RWPE2 (cell line): ENCODE measurements around the gene SUGCT.

Source experiments
- ATAC-seq: fragments of 200-7000 bp; cut with Tn5 transposase; 3 replicates; pipeline ENCODE4 v1.9.1; 2021; ENCODE audit warnings: low read depth
- DNase-seq: peaks from one replicate; pipeline ENCODE4 v3.0.0-alpha.2; 2020; ENCODE audit warnings: low spot score
- H3K27ac ChIP-seq: fragments of 450-650 bp; 2 replicates; pipeline ENCODE4 v1.5.1; 2017; ENCODE audit warnings: mild to moderate bottlenecking; ENCODE audit not compliant: poor library complexity, severe bottlenecking
- H3K27me3 ChIP-seq: fragments of 250-450 bp; sonication (Bioruptor Pico); 2 replicates; pipeline ENCODE4 v1.5.1; 2021; ENCODE audit warnings: mild to moderate bottlenecking, moderate library complexity; ENCODE audit not compliant: insufficient read depth, poor library complexity, severe bottlenecking
- H3K36me3 ChIP-seq: fragments of 250-450 bp; sonication (Bioruptor Pico); 2 replicates; pipeline ENCODE4 v1.5.1; 2020; ENCODE audit warnings: low read depth, mild to moderate bottlenecking, moderate library complexity
- H3K4me1 ChIP-seq: fragments of 250-450 bp; sonication (Bioruptor Pico); 2 replicates; pipeline ENCODE4 v1.5.1; 2021; ENCODE audit warnings: mild to moderate bottlenecking, moderate library complexity; ENCODE audit not compliant: insufficient read depth, poor library complexity, severe bottlenecking
- H3K4me3 ChIP-seq: fragments of 250-450 bp; sonication (Bioruptor Pico); 2 replicates; pipeline ENCODE4 v1.5.1; 2021; ENCODE audit warnings: mild to moderate bottlenecking, moderate library complexity; ENCODE audit not compliant: severe bottlenecking
- H3K9me3 ChIP-seq: fragments of 250-450 bp; sonication (Bioruptor Pico); 2 replicates; pipeline ENCODE4 v1.5.1; 2021; ENCODE audit warnings: mild to moderate bottlenecking, moderate library complexity; ENCODE audit not compliant: severe bottlenecking
- CTCF ChIP-seq: fragments of 450-650 bp; IDR thresholded peaks from one replicate; pipeline ENCODE4 v1.5.1; 2017; ENCODE audit warnings: mild to moderate bottlenecking, moderate library complexity; ENCODE audit not compliant: poor library complexity, severe bottlenecking

The SUGCT gene

DNA sequence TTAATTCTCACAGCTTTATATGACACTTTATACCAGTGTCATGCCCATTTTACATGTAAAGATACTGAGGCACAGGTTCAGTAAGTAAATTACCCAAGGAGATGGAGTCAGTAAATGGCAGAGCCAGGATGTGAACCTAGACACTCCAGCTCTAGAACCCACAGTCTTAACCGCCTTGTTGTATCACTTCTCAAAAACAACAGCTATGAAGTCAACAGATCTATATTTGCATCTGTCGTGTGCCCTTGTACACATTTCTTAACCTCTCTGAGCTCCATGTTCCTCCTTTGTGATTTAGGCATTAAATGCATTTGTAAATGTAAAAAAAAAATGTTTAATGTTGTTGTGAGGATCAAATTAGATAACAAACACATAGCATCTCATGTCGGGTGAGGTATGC lies 716.2 kb downstream of the SUGCT start:
- DNase-seq = no peak
- Histone ChIP-seq H3K27ac (no peak overlapping the region), H3K9me3 (no peaks in the 10 kb centered on the region), H3K27me3 (no peaks in the 10 kb centered on the region), H3K36me3 (no peaks in the 10 kb centered on the region), H3K4me1 (no peaks in the 10 kb centered on the region), H3K4me3 (no peak overlapping the region)
- ATAC-seq = no peak
- no peak for TF ChIP-seq CTCF

DNA sequence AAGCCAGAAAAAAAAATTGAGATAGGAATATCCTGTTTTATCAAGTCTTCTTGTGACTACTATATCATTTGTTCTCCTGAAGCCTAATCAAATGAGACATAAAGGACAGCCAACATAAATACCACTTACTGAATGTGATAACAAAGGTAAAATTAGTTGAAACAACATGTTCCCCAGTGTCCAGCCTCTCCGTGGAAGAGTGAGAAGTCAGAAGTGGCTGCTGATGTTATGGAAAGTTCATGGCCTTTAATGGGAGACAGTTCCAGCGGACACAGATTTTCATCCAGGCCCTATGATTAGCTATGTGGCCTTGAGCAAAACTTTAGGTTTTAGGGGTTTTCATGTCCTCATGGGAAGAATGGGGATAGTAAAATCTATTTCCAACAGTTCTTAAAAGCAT lies 724.3 kb downstream of the SUGCT start:
- Histone ChIP-seq H3K27me3 (no peaks in the 10 kb centered on the region), H3K9me3 (no peaks in the 10 kb centered on the region), H3K27ac (no peak overlapping the region), H3K36me3 (no peaks in the 10 kb centered on the region), H3K4me1 (no peaks in the 10 kb centered on the region), H3K4me3 (no peak overlapping the region)
- ATAC-seq (no peak), DNase-seq (no peak)
- TF ChIP-seq CTCF = no peak

DNA sequence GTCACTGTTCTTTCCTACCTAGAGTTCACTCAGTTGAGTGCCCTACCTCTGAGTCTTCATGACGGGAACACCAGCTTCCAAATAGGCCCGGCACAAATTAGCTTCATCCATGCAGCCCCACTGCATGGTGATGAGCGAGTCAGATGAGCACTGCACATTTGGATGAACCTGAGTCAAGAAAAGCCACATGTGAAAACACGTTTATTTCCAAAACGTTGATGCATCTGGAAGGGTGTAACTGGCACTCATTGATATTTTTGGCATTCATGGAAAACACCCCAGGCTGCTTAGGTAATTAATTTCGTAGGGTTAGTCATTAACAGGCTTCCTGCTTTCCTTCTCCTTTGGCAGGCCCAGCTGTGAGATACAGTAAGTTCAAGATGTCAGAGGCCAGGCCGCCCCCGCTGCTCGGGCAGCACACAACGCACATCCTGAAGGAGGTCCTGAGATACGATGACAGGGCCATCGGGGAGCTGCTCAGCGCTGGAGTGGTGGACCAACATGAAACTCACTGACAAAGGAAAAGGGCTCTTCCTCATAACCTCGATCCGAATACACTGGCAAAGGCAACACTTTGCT lies 725.2 kb downstream of the SUGCT start:
- no peak for ATAC-seq
- Histone ChIP-seq H3K4me1 (no peaks in the 10 kb centered on the region), H3K27ac (no peak overlapping the region), H3K9me3 (no peaks in the 10 kb centered on the region), H3K36me3 (no peaks in the 10 kb centered on the region), H3K27me3 (no peaks in the 10 kb centered on the region), H3K4me3 (no peak overlapping the region)
- no peak for TF ChIP-seq CTCF
- no peak for DNase-seq

- no peaks in the 10 kb centered on the region for H3K9me3 ChIP-seq
- ATAC-seq (no peak), DNase-seq (no peak)
- no peaks in the 10 kb centered on the region for H3K4me1 ChIP-seq
- no peak overlapping the region for H3K4me3 ChIP-seq
- TF ChIP-seq CTCF = no peak
- H3K27me3 ChIP-seq = no peaks in the 10 kb centered on the region
- no peak overlapping the region for H3K27ac ChIP-seq
- H3K36me3 ChIP-seq = no peaks in the 10 kb centered on the region
Observed at GRCh38 chr7:40865441-40866233, 730.8 kb downstream of the SUGCT start.

DNA sequence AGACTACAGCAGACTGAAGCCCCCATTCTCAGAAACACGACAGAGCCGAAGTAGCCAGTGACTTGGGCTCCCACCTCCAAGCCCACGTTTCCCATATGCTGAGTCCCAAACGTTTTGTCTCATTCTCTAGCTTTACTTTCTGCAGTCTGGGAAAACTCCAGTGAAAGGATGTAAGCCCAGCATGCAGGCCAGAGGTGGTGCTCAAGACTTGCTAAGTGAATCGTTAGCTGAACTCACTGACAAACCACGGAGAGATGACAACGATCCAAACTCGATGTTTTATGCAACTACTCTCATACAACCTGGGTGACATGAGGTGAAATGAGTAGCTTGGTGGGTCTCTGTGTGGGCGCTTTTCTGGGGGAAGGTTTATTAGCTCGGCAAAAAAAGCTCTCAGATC lies 731.8 kb downstream of the SUGCT start:
- DNase-seq (no peak), ATAC-seq (no peak)
- H3K4me1 ChIP-seq = no peaks in the 10 kb centered on the region
- no peak overlapping the region for H3K27ac ChIP-seq
- no peak for TF ChIP-seq CTCF
- no peaks in the 10 kb centered on the region for H3K9me3 ChIP-seq
- H3K27me3 ChIP-seq = no peaks in the 10 kb centered on the region
- no peak overlapping the region for H3K4me3 ChIP-seq
- H3K36me3 ChIP-seq = no peaks in the 10 kb centered on the region
